ENCODE measurements around the gene ADRB2. TPM values are rescaled to one million over a fixed set of nuclear protein-coding genes. Genes with fewer than 3 reads are reported as not detected.

The ADRB2 gene
- total RNA-seq, 1 experiment from 2014 or later: 2.8 TPM

DNA sequence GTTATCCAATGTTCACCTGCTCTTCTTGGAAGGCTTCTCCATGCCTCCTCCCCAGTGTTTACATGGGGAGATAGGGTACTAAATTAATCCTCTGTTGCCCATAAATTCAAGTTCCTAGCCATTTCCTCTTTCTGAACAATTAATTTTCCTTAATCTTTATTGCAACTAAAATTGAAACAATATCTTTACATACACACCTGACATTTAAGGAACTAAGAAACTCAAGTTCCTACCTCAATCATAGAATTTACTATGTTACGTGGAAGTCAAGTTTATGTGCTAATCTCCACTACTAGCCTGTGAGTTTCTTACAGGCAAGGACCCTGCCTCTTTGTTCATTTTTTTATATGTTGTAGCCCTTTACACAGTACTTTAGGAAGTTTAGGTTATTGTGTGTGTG, 10.1 kb upstream of the ADRB2 start:
- H3K4me3 ChIP-seq: no peak overlapping the region
- no peaks in the 10 kb centered on the region for H3K36me3 ChIP-seq (ENCODE audit: low read depth)
- no peak overlapping the region for H3K27ac ChIP-seq
- ChIA-PET POLR2A (ENCODE audit: unreplicated experiment) (no interaction called here), CTCF (no interaction called here)
- BruUV-seq (replicated peaks): no TSS peak
- no peak overlapping the region for H2AFZ ChIP-seq
- no peaks in the 10 kb centered on the region for H3K9me3 ChIP-seq (ENCODE audit: insufficient read depth, low read depth)
- no peaks in the 10 kb centered on the region for H3K4me1 ChIP-seq (replicated peaks; ENCODE audit: insufficient read depth)
- DNase-seq: no peak
- intact Hi-C loops (cut with micrococcal nuclease; ENCODE audit: unreplicated experiment): no loop called here
- H3F3A ChIP-seq (ENCODE audit: insufficient read depth, low read depth): no peaks in the 10 kb centered on the region
- H3K9me2 ChIP-seq (ENCODE audit: insufficient read depth): no peaks in the 10 kb centered on the region
- H3K79me2 ChIP-seq (ENCODE audit: low read depth): no peaks in the 10 kb centered on the region
- H4K20me1 ChIP-seq (ENCODE audit: insufficient read depth): no peaks in the 10 kb centered on the region
- TF ChIP-seq EZH2 (IDR thresholded peaks at IDR 0.05; ENCODE audit: low read depth) (no peak), CTCF (conservative IDR thresholded peaks at IDR 0.05) (no peak)
- H3K27me3 ChIP-seq (ENCODE audit: insufficient read depth, low read depth): no peaks in the 10 kb centered on the region
- no peak overlapping the region for H3K4me2 ChIP-seq

DNA sequence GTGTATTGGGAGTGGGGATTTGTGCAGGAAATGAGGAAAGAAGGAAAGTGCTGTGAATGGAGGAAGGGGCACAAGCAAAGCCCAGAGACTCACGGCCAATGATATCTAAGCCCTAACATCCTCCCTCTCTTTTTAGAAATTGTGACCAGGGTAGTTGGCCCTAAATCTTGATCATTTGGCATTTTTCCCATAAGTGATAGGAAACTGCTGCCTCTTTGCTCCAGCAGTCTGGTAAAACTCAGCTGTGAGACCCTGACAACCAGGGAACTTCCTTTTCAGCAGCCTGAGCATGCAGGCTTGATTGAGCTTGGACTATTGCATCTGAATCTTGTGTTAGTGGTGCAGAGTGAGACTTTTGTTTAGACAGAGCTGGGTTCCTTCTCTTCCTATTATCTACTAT, 9.6 kb upstream of the ADRB2 start:
- Histone ChIP-seq H3K4me3 (no peak overlapping the region), H3K9me2 (ENCODE audit: insufficient read depth) (no peaks in the 10 kb centered on the region), H3K36me3 (ENCODE audit: low read depth) (no peaks in the 10 kb centered on the region), H3K79me2 (ENCODE audit: low read depth) (no peaks in the 10 kb centered on the region), H4K20me1 (ENCODE audit: insufficient read depth) (no peaks in the 10 kb centered on the region), H3K27me3 (ENCODE audit: insufficient read depth, low read depth) (no peaks in the 10 kb centered on the region), H3K4me1 (replicated peaks; ENCODE audit: insufficient read depth) (no peaks in the 10 kb centered on the region), H2AFZ (no peak overlapping the region), H3K9me3 (ENCODE audit: insufficient read depth, low read depth) (no peaks in the 10 kb centered on the region), H3K27ac (no peak overlapping the region), H3K4me2 (no peak overlapping the region), H3F3A (ENCODE audit: insufficient read depth, low read depth) (no peaks in the 10 kb centered on the region)
- intact Hi-C loops (cut with micrococcal nuclease; ENCODE audit: unreplicated experiment): no loop called here
- no peak for DNase-seq
- BruUV-seq (replicated peaks): no TSS peak
- CTCF ChIA-PET: no interaction called here
- POLR2A ChIA-PET (ENCODE audit: unreplicated experiment): interaction anchor here (0.5 kb wide), 1 partner anchor 28 kb away, joined by 3 read pairs; no protein-coding TSS in a partner anchor
- TF ChIP-seq EZH2 (IDR thresholded peaks at IDR 0.05; ENCODE audit: low read depth) (no peak), CTCF (conservative IDR thresholded peaks at IDR 0.05) (no peak)

- no peak overlapping the region; the same call in 1 of the 2 replicates for H2AFZ ChIP-seq
- H3K27ac ChIP-seq: no peak overlapping the region
- H3K4me3 ChIP-seq: no peak overlapping the region
- no peaks in the 10 kb centered on the region for H3F3A ChIP-seq (ENCODE audit: insufficient read depth, low read depth)
- no TSS peak for BruUV-seq (replicated peaks)
- DNase-seq: no peak
- TF ChIP-seq CTCF (conservative IDR thresholded peaks at IDR 0.05) (no peak), EZH2 (IDR thresholded peaks at IDR 0.05; ENCODE audit: low read depth) (no peak)
- H3K4me2 ChIP-seq: no peak overlapping the region
- no peaks in the 10 kb centered on the region for H3K9me3 ChIP-seq (ENCODE audit: insufficient read depth, low read depth)
- H3K9me2 ChIP-seq (ENCODE audit: insufficient read depth): no peaks in the 10 kb centered on the region
- intact Hi-C loops (cut with micrococcal nuclease; ENCODE audit: unreplicated experiment): no loop called here
- H4K20me1 ChIP-seq (ENCODE audit: insufficient read depth): no peaks in the 10 kb centered on the region
- no peaks in the 10 kb centered on the region for H3K27me3 ChIP-seq (ENCODE audit: insufficient read depth, low read depth)
- H3K36me3 ChIP-seq (ENCODE audit: low read depth): no peaks in the 10 kb centered on the region
- ChIA-PET CTCF (no interaction called here), POLR2A (ENCODE audit: unreplicated experiment) (interaction anchor here (0.5 kb wide), 1 partner anchor 29 kb away, joined by 3 read pairs; no protein-coding TSS in a partner anchor)
- H3K4me1 ChIP-seq (replicated peaks; ENCODE audit: insufficient read depth): no peaks in the 10 kb centered on the region
- H3K79me2 ChIP-seq (ENCODE audit: low read depth): no peaks in the 10 kb centered on the region
Observed at GRCh38 chr5:148817606-148818005, 8.8 kb upstream of the ADRB2 start.
